ENCODE results near the gene KAT2A.

- TF ChIP-seq CTCF (conservative IDR thresholded peaks at IDR 0.05 in 1 of 2, IDR thresholded peaks at IDR 0.05 in 1 of 2; ENCODE audit: extremely low read depth in 1 of 2, insufficient read depth in 1 of 2, low read depth in 1 of 2, low read length in 2 of 2) (no peak), EZH2 (IDR thresholded peaks at IDR 0.05; ENCODE audit: borderline replicate concordance, low read length) (no peak)
These were observed 12.1 kb downstream of the KAT2A start for GRCh38 chr17:42109086-42109485.
